ENCODE data around the gene MUC13.

Gene MUC13

GRCh38 chr3:124972457-124972856, 37.9 kb upstream of the MUC13 start:
- TF ChIP-seq CTCF (IDR thresholded peaks at IDR 0.05; ENCODE audit: extremely low read depth, missing control alignments), result no peak
- DNase-seq (ENCODE audit: low spot score), result no peak

GRCh38 chr3:124969963-124970722, 35.6 kb upstream of the MUC13 start:
- no peak for DNase-seq (ENCODE audit: low spot score)

GRCh38 chr3:124969190-124969589, 34.6 kb upstream of the MUC13 start:
- DNase-seq (ENCODE audit: low spot score), result no peak

More at GRCh38 chr3:124969963-124970722, 35.6 kb upstream of the MUC13 start:
- TF ChIP-seq CTCF (IDR thresholded peaks at IDR 0.05; ENCODE audit: extremely low read depth, missing control alignments), result no peak

GRCh38 chr3:124967964-124968363, 33.4 kb upstream of the MUC13 start:
- DNase-seq (ENCODE audit: low spot score), result no peak
- TF ChIP-seq CTCF (IDR thresholded peaks at IDR 0.05; ENCODE audit: extremely low read depth, missing control alignments), result no peak

More at GRCh38 chr3:124969190-124969589, 34.6 kb upstream of the MUC13 start:
- no peak for TF ChIP-seq CTCF (IDR thresholded peaks at IDR 0.05; ENCODE audit: extremely low read depth, missing control alignments)

- TF ChIP-seq CTCF (IDR thresholded peaks at IDR 0.05; ENCODE audit: extremely low read depth, missing control alignments), result no peak
Observed at GRCh38 chr3:124966521-124967445, 32.2 kb upstream of the MUC13 start.

GRCh38 chr3:124965413-124965812, 30.9 kb upstream of the MUC13 start:
- TF ChIP-seq CTCF (IDR thresholded peaks at IDR 0.05; ENCODE audit: extremely low read depth, missing control alignments), result no peak
- no peak for DNase-seq (ENCODE audit: low spot score)

More at GRCh38 chr3:124966521-124967445, 32.2 kb upstream of the MUC13 start:
- DNase-seq (ENCODE audit: low spot score), result no peak

- no peak for TF ChIP-seq CTCF (IDR thresholded peaks at IDR 0.05; ENCODE audit: extremely low read depth, missing control alignments)
- no peak for DNase-seq (ENCODE audit: low spot score)
Observed at GRCh38 chr3:124964387-124964786, 29.8 kb upstream of the MUC13 start.

All from GM20000 (cell line).